ENCODE data around the gene MB. TPM values are rescaled to one million over a fixed set of nuclear protein-coding genes. Genes with fewer than 3 reads are reported as not detected.

The MB gene
- total and polyA plus RNA-seq, 9 of the 15 experiments (the other 6 are each of a cell fraction or from before 2014, with no cell fraction given): not detected

GRCh38 chr22:35576671-35577070 lies 40.5 kb downstream of the MB start:
- in situ Hi-C loops (cut with MboI): no loop called here
- Histone ChIP-seq H3K4me1 (replicated peaks in 1 of 2; ENCODE audit: control insufficient read depth in 2 of 2, insufficient read depth in 2 of 2, low read length in 2 of 2) (no peaks in the 10 kb centered on the region; a peak in 1 of 5 replicates), H4K20me1 (replicated peaks; ENCODE audit: control insufficient read depth, insufficient read depth, low read length) (no peaks in the 10 kb centered on the region), H3K9me1 (ENCODE audit: control insufficient read depth, insufficient read depth, low read length) (no peaks in the 10 kb centered on the region), H2AFZ (ENCODE audit: low read depth, low read length) (no peak overlapping the region), H3K79me2 (ENCODE audit: control insufficient read depth, insufficient read depth, low read length) (no peaks in the 10 kb centered on the region), H3K4me3 (no peak overlapping the region), H3K9ac (ENCODE audit: insufficient read depth in 1 of 2, low read depth in 2 of 2, low read length in 2 of 2) (no peak overlapping the region), H3K9me3 (replicated peaks; ENCODE audit: control insufficient read depth, insufficient read depth, low read depth, low read length) (no peaks in the 10 kb centered on the region), H3K27me3 (ENCODE audit: control insufficient read depth in 2 of 2, insufficient read depth in 2 of 2, low read length in 2 of 2) (peaks cover 0 to 11% of the 10 kb centered on the region in 2 experiments; a peak in 3 of 5 replicates), H3K27ac (ENCODE audit: extremely low read depth, low read depth, low read length) (no peak overlapping the region), H3K36me3 (ENCODE audit: control insufficient read depth, insufficient read depth, low read length) (no peaks in the 10 kb centered on the region), H3K4me2 (ENCODE audit: insufficient read depth, low read length) (no peak overlapping the region)
- WGBS (ENCODE audit: insufficient coverage, low coverage, missing lambda C conversion rate): 7% methylated on average over 6 of the region's 8 CpGs
- intact Hi-C loops (cut with micrococcal nuclease): no loop called here
- TF ChIP-seq SRSF3 (IDR thresholded peaks at IDR 0.05; ENCODE audit: insufficient read depth, low read length) (no peak), MTA2 (IDR thresholded peaks at IDR 0.05; ENCODE audit: low read depth) (no peak), NCOA4 (IDR thresholded peaks at IDR 0.05; ENCODE audit: partially characterized antibody) (no peak), GABPB1 (CRISPR knock-in tag; IDR thresholded peaks at IDR 0.05) (no peak), SMARCA5 (IDR thresholded peaks at IDR 0.05) (no peak), SP1 (CRISPR knock-in tag; IDR thresholded peaks at IDR 0.05) (no peak), KLF6 (CRISPR knock-in tag; IDR thresholded peaks at IDR 0.05; ENCODE audit: borderline replicate concordance) (no peak)
- no TSS peak for BruUV-seq (replicated peaks)
- FAIRE-seq: no peak
- CTCF ChIA-PET (ENCODE audit: low intra/inter-chr PET ratio): no interaction called here
- no peak for DNase-seq (ENCODE audit: extremely low read depth in 1 of 4, low spot score in 3 of 4)
- ATAC-seq: no peak
- POLR2A ChIA-PET: interaction anchor here (0.6 kb wide), 2 partner anchors 147 to 239 kb away, joined by 3 read pairs; no protein-coding TSS in a partner anchor
